Measurements from ENCODE around the gene SECISBP2L. TPM values are rescaled to one million over a fixed set of nuclear protein-coding genes. Genes with fewer than 3 reads are reported as not detected.

The SECISBP2L gene
- polyA plus RNA-seq, 1 donor (not counting 4 experiments of a cell fraction or from before 2014, with no cell fraction given): 15.4 TPM

DNA sequence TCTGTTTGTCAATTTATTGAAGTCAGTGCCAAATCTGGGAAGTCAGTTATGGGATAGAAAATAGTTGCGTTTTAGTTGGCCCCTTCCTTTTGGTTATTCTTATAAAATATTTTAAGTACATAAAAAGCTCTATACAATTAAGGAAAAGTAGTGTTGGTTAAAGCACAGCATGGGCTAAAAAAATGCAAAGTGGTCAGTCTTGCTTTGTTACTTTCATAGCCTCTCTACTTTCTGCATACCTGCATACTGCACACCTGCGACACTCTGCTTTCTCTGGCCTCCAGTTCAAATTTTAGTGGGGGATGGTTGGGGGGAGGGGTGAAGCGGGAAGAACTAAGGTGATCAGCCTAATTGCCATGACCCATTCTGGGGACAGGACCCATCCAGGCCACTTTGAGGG, 60.7 kb downstream of the SECISBP2L start:
- Histone ChIP-seq H3K4me3 (ENCODE audit: control insufficient read depth in 2 of 3, extremely low read depth in 1 of 3, insufficient read depth in 2 of 3, low read depth in 1 of 3, low read length in 3 of 3) (no peak overlapping the region), H3K9me1 (ENCODE audit: control insufficient read depth, extremely low read depth, insufficient read depth, low read length) (no peaks in the 10 kb centered on the region)
- dilution Hi-C loops (cut with MboI; ENCODE audit: extremely low pct_ligation_motif_present, low sequenced_read_pairs): no loop called here

DNA sequence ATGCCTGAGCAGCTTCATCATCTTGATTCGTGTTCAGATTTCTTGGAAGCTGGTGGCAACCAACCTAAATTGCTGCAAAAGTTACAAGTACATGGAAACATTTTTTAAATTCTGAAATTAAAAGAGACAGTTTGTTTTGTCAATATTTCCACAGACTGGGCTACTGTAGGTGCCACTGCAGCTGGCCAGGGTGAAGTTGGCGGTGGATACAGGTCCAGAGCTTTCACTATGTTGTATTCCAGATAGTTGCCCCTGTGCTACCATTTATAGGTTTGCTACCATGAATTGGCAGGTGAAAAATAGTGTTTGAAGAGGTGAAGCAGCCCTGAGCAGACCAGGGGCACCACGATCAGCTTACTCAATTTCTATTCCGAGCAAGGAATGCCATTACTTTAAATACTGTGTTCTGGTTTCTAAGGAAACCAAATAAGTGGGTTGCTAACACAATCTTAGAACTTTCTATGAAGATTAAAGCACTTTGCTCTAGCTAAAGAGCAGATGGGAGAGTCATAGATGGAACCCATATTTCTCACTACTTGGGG, 61.4 kb downstream of the SECISBP2L start:
- no peak overlapping the region for H3K27ac ChIP-seq (ENCODE audit: control insufficient read depth, insufficient read depth, low read length)
- dilution Hi-C loops (cut with MboI; ENCODE audit: extremely low pct_ligation_motif_present, low sequenced_read_pairs): no loop called here

More for the DNA sequence above, 60.7 kb downstream of the SECISBP2L start:
- TF ChIP-seq EZH2 (IDR thresholded peaks at IDR 0.05; ENCODE audit: low read length): no peak
- TF ChIP-seq, protein P1, sequence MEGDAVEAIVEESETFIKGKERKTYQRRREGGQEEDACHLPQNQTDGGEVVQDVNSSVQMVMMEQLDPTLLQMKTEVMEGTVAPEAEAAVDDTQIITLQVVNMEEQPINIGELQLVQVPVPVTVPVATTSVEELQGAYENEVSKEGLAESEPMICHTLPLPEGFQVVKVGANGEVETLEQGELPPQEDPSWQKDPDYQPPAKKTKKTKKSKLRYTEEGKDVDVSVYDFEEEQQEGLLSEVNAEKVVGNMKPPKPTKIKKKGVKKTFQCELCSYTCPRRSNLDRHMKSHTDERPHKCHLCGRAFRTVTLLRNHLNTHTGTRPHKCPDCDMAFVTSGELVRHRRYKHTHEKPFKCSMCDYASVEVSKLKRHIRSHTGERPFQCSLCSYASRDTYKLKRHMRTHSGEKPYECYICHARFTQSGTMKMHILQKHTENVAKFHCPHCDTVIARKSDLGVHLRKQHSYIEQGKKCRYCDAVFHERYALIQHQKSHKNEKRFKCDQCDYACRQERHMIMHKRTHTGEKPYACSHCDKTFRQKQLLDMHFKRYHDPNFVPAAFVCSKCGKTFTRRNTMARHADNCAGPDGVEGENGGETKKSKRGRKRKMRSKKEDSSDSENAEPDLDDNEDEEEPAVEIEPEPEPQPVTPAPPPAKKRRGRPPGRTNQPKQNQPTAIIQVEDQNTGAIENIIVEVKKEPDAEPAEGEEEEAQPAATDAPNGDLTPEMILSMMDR (optimal IDR thresholded peaks at IDR 0.05 in 1 of 3, IDR thresholded peaks at IDR 0.05 in 1 of 3, conservative IDR thresholded peaks at IDR 0.05 in 1 of 3; ENCODE audit: extremely low read depth in 1 of 3, insufficient read depth in 2 of 3, low read length in 3 of 3): no peak
- H2AFZ ChIP-seq (ENCODE audit: control insufficient read depth, low read length): no peak overlapping the region
- no peaks in the 10 kb centered on the region for H3K4me1 ChIP-seq (ENCODE audit: control insufficient read depth, extremely low read depth, insufficient read depth, low read length)
- H4K20me1 ChIP-seq (ENCODE audit: control insufficient read depth, extremely low read depth, insufficient read depth, low read length): no peaks in the 10 kb centered on the region
- no peak for DNase-seq (ENCODE audit: low read depth, low spot score)
- no peaks in the 10 kb centered on the region for H3K27me3 ChIP-seq (ENCODE audit: control insufficient read depth, extremely low read depth, insufficient read depth, low read length)
- no peaks in the 10 kb centered on the region for H3K79me2 ChIP-seq (ENCODE audit: control insufficient read depth, insufficient read depth, low read length)
- no peaks in the 10 kb centered on the region for H3K36me3 ChIP-seq (ENCODE audit: control insufficient read depth in 2 of 2, extremely low read depth in 1 of 2, insufficient read depth in 2 of 2, low read length in 2 of 2)
- H3K27ac ChIP-seq (ENCODE audit: control insufficient read depth, insufficient read depth, low read length): no peak overlapping the region
- H3K9ac ChIP-seq (ENCODE audit: control insufficient read depth, extremely low read depth, insufficient read depth, low read length): no peak overlapping the region
- no peak overlapping the region for H3K4me2 ChIP-seq (ENCODE audit: control insufficient read depth, extremely low read depth, insufficient read depth, low read depth, low read length)
- no peaks in the 10 kb centered on the region for H3K9me3 ChIP-seq (ENCODE audit: control insufficient read depth, low read depth, low read length)
- FAIRE-seq: no peak

More for the DNA sequence above, 61.4 kb downstream of the SECISBP2L start:
- no peaks in the 10 kb centered on the region for H3K9me3 ChIP-seq (ENCODE audit: control insufficient read depth, low read depth, low read length)
- no peaks in the 10 kb centered on the region for H3K27me3 ChIP-seq (ENCODE audit: control insufficient read depth, extremely low read depth, insufficient read depth, low read length)
- FAIRE-seq (no peak), DNase-seq (ENCODE audit: low read depth, low spot score) (no peak)
- no peaks in the 10 kb centered on the region for H3K4me1 ChIP-seq (ENCODE audit: control insufficient read depth, extremely low read depth, insufficient read depth, low read length)
- H3K36me3 ChIP-seq (ENCODE audit: control insufficient read depth in 2 of 2, extremely low read depth in 1 of 2, insufficient read depth in 2 of 2, low read length in 2 of 2): no peaks in the 10 kb centered on the region
- no peak overlapping the region for H3K4me3 ChIP-seq (ENCODE audit: control insufficient read depth in 2 of 3, extremely low read depth in 1 of 3, insufficient read depth in 2 of 3, low read depth in 1 of 3, low read length in 3 of 3)
- TF ChIP-seq, protein P1 (optimal IDR thresholded peaks at IDR 0.05 in 1 of 3, IDR thresholded peaks at IDR 0.05 in 1 of 3, conservative IDR thresholded peaks at IDR 0.05 in 1 of 3; ENCODE audit: extremely low read depth in 1 of 3, insufficient read depth in 2 of 3, low read length in 3 of 3): no peak
- TF ChIP-seq EZH2 (IDR thresholded peaks at IDR 0.05; ENCODE audit: low read length): no peak
- no peak overlapping the region for H3K9ac ChIP-seq (ENCODE audit: control insufficient read depth, extremely low read depth, insufficient read depth, low read length)
- H3K4me2 ChIP-seq (ENCODE audit: control insufficient read depth, extremely low read depth, insufficient read depth, low read depth, low read length): no peak overlapping the region
- no peaks in the 10 kb centered on the region for H3K9me1 ChIP-seq (ENCODE audit: control insufficient read depth, extremely low read depth, insufficient read depth, low read length)
- H4K20me1 ChIP-seq (ENCODE audit: control insufficient read depth, extremely low read depth, insufficient read depth, low read length): no peaks in the 10 kb centered on the region
- H2AFZ ChIP-seq (ENCODE audit: control insufficient read depth, low read length): no peak overlapping the region
- H3K79me2 ChIP-seq (ENCODE audit: control insufficient read depth, insufficient read depth, low read length): no peaks in the 10 kb centered on the region

Measured in keratinocyte (primary cell).